GM20431 (cell line): ENCODE data around the gene SIX4.

Experiments used
- in situ Hi-C: fragments of 300-500 bp; cut with MseI, MboI; formaldehyde crosslinking; loops from one replicate; pipeline ENCODE4 v1.15.0; 2020; ENCODE audit warnings: low sequenced_read_pairs; ENCODE audit not compliant: unreplicated experiment

Gene SIX4

GRCh38 chr14:60722357-60723115 is 1.6 kb downstream of the SIX4 start:
- in situ Hi-C loops: no loop called here

- in situ Hi-C loops: no loop called here
Observed at GRCh38 chr14:60722107-60722356, 2.1 kb downstream of the SIX4 start.

GRCh38 chr14:60721326-60722106 is 2.6 kb downstream of the SIX4 start:
- in situ Hi-C loops: no loop called here

- in situ Hi-C loops: no loop called here
Observed at GRCh38 chr14:60720962-60721325, 3.2 kb downstream of the SIX4 start.

- in situ Hi-C loops: no loop called here
Observed at GRCh38 chr14:60720391-60720790, 3.8 kb downstream of the SIX4 start.

- in situ Hi-C loops: no loop called here
Observed at GRCh38 chr14:60713513-60713912, 10.6 kb downstream of the SIX4 start.

GRCh38 chr14:60710494-60710893 is 13.7 kb downstream of the SIX4 start:
- in situ Hi-C loops: no loop called here

GRCh38 chr14:60707858-60708257 is 16.3 kb downstream of the SIX4 start:
- in situ Hi-C loops: no loop called here

GRCh38 chr14:60705100-60705499 is 19.1 kb downstream of the SIX4 start:
- in situ Hi-C loops: no loop called here

- in situ Hi-C loops: no loop called here
Observed at GRCh38 chr14:60700598-60700997, 23.6 kb downstream of the SIX4 start.

GRCh38 chr14:60695327-60695726 is 28.8 kb downstream of the SIX4 start:
- in situ Hi-C loops: no loop called here

- in situ Hi-C loops: no loop called here
Observed at GRCh38 chr14:60691383-60692113, 32.6 kb downstream of the SIX4 start.

GRCh38 chr14:60686865-60687264 is 37.3 kb downstream of the SIX4 start:
- in situ Hi-C loops: no loop called here

- in situ Hi-C loops: no loop called here
Observed at GRCh38 chr14:60684203-60684602, 39.9 kb downstream of the SIX4 start.

GRCh38 chr14:60681271-60681670 is 42.9 kb downstream of the SIX4 start:
- in situ Hi-C loops: no loop called here

GRCh38 chr14:60680511-60680910 is 43.6 kb downstream of the SIX4 start:
- in situ Hi-C loops: no loop called here

GRCh38 chr14:60679566-60680258 is 44.4 kb downstream of the SIX4 start:
- in situ Hi-C loops: no loop called here

GRCh38 chr14:60677701-60678100 is 46.5 kb downstream of the SIX4 start:
- in situ Hi-C loops: no loop called here

- in situ Hi-C loops: no loop called here
Observed at GRCh38 chr14:60670989-60671388, 53.2 kb downstream of the SIX4 start.

- in situ Hi-C loops: no loop called here
Observed at GRCh38 chr14:60668431-60669112, 55.6 kb downstream of the SIX4 start.
